Body of pancreas (tissue), 4 donors: ENCODE data around the gene TMEM38A. TPM values are rescaled to one million over a fixed set of nuclear protein-coding genes. Genes with fewer than 3 reads are reported as not detected.

ENCODE experiments used
- ATAC-seq: fragments of 150-250 bp; one replicate; pipeline ENCODE4 v1.9.1; 2016
- DNase-seq, 4 donors: peaks; one replicate each; pipeline ENCODE4 v3.0.0-alpha.2; 2019
- H3K27ac ChIP-seq, 4 donors: fragments of 200-600 bp; sonication (generic); 1 replicate in 3 of 4; 2 replicates in 1 of 4; pipeline versions ENCODE4 v1.5.1 to v1.6.1; 2016 to 2019; ENCODE audit warnings: mild to moderate bottlenecking in 1 of 4, mixed read lengths in 1 of 4, moderate library complexity in 1 of 4
- H3K27me3 ChIP-seq, 2 donors: fragments of 200-600 bp; sonication (generic); one replicate each; pipeline ENCODE4 v1.6.0; 2016; ENCODE audit warnings: mild to moderate bottlenecking in 1 of 2
- H3K36me3 ChIP-seq, 2 donors: fragments of 200-600 bp; sonication (generic); replicated peaks in 1 of 2; 2 replicates each; pipeline ENCODE4 v1.5.1; 2016; ENCODE audit warnings: low read depth in 2 of 2; ENCODE audit not compliant: insufficient read depth in 1 of 2
- H3K4me1 ChIP-seq: fragments of 200-600 bp; sonication (generic); one replicate; pipeline ENCODE4 v1.6.0; 2016
- H3K4me3 ChIP-seq, 2 donors: fragments of 200-600 bp; sonication (generic); 1 replicate in 1 of 2; 2 replicates in 1 of 2; pipeline ENCODE4 v1.5.1; 2016 to 2019
- H3K9me3 ChIP-seq, 3 donors: fragments of 200-600 bp; sonication (generic); 1 replicate in 2 of 3; 2 replicates in 1 of 3; pipeline ENCODE4 v1.5.1; 2016
- POLR2A ChIP-seq, 3 donors: fragments of 450-650 bp; IDR thresholded peaks; one replicate each; pipeline ENCODE4 v1.6.1; 2016; ENCODE audit warnings: antibody characterized with exemption in 3 of 3, mild to moderate bottlenecking in 2 of 3
- WGBS, 2 donors: methylation state at CpG; one replicate each; pipeline ENCODE4 v1.1.5; 2017; 5-methylcytosine and 5-hydroxymethylcytosine counted together
- intact Hi-C: fragments of 100-400 bp; cut with DNase I; formaldehyde crosslinking; loops from one replicate; pipeline ENCODE4 v1.15.1; 2023
- total RNA-seq, 2 donors: library from RNA; depleted of rRNA; stranded (reverse); fragments of >200 nt; gene quantifications; one replicate each; pipeline ENCODE4 v1.1.0, GENCODE V29; 2016
- TF ChIP-seq, protein P1 (sequence below), 7 experiments: fragments of 450-650 bp in 4 of 7; fragments of 200-600 bp in 3 of 7; sonication (generic) in 3 of 7; IDR thresholded peaks; one replicate each; pipeline ENCODE4 v1.5.1; 2016 to 2019; ENCODE audit warnings: antibody characterized with exemption in 7 of 7

The TMEM38A gene
- total RNA-seq, 2 donors from 2014 or later: 2.9 to 3.3 TPM

DNA sequence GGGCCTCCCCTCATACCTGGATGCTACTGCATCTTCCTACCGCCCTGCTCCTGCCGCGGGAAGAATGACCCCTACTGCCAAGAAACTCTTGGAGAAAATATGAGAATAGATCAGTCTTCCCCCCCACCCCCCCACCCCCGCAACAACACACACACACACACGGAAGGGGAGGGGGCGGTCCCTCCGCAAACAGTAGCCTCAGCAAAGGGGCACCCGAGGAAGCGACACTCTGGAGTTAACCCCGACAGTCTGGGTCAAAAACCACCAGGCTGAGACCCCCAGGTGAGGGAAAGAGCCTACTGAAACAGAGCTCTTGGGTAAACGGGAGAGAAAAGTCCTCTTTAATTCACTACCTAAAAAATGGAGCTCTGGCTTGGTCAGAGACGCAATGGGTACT, 34.1 kb upstream of the TMEM38A start:
- WGBS, 2 donors: 4 to 6% methylated on average over 10 to 12 of the region's 12 CpGs
- DNase-seq: no peak
- H3K9me3 ChIP-seq: no peaks in the 10 kb centered on the region
- TF ChIP-seq, protein P1, sequence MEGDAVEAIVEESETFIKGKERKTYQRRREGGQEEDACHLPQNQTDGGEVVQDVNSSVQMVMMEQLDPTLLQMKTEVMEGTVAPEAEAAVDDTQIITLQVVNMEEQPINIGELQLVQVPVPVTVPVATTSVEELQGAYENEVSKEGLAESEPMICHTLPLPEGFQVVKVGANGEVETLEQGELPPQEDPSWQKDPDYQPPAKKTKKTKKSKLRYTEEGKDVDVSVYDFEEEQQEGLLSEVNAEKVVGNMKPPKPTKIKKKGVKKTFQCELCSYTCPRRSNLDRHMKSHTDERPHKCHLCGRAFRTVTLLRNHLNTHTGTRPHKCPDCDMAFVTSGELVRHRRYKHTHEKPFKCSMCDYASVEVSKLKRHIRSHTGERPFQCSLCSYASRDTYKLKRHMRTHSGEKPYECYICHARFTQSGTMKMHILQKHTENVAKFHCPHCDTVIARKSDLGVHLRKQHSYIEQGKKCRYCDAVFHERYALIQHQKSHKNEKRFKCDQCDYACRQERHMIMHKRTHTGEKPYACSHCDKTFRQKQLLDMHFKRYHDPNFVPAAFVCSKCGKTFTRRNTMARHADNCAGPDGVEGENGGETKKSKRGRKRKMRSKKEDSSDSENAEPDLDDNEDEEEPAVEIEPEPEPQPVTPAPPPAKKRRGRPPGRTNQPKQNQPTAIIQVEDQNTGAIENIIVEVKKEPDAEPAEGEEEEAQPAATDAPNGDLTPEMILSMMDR (IDR thresholded peaks at IDR 0.05): no peak
- TF ChIP-seq POLR2A (IDR thresholded peaks at IDR 0.05): no peak
- no peaks in the 10 kb centered on the region for H3K27me3 ChIP-seq
- H3K36me3 ChIP-seq: no peaks in the 10 kb centered on the region
- ATAC-seq: no peak
- peak overlapping the region in 3 of 4 donors; percentile 93 to 98 (median 97) for H3K27ac ChIP-seq
- peak overlapping the region; percentile 75 to 87 for H3K4me3 ChIP-seq
- peaks cover 41% of the 10 kb centered on the region for H3K4me1 ChIP-seq
- intact Hi-C loops: loop anchor here (10.0 kb wide), 1 partner anchor 52 kb away; the partner anchor contains the start of gene SLC35E1

GRCh38 chr19:16627193-16627927, 33.6 kb upstream of the TMEM38A start:
- WGBS, 2 donors: 0% methylated on average over 7 to 52 of the region's 52 CpGs
- H3K36me3 ChIP-seq: no peaks in the 10 kb centered on the region
- DNase-seq (peak in 3 of 4 donors; percentile 12 to 22 (median 14)), ATAC-seq (no peak)
- intact Hi-C loops: loop anchor here (10.0 kb wide), 1 partner anchor 53 kb away; the partner anchor contains the start of gene SLC35E1
- TF ChIP-seq, protein P1 (IDR thresholded peaks at IDR 0.05): no peak
- no peak for TF ChIP-seq POLR2A (IDR thresholded peaks at IDR 0.05)
- no peaks in the 10 kb centered on the region for H3K9me3 ChIP-seq
- peak overlapping the region; percentile 75 to 87 for H3K4me3 ChIP-seq
- H3K4me1 ChIP-seq: peaks cover 41% of the 10 kb centered on the region
- H3K27ac ChIP-seq: peak overlapping the region; percentile 46 to 98 (median 95)
- no peaks in the 10 kb centered on the region for H3K27me3 ChIP-seq

- TF ChIP-seq, protein P1 (IDR thresholded peaks at IDR 0.05): no peak
- peak in 1 of 3 donors; percentile 72 for TF ChIP-seq POLR2A (IDR thresholded peaks at IDR 0.05)
- H3K4me3 ChIP-seq: peak overlapping the region; percentile 75 to 87
- 2% methylated on average over 30 of the region's 38 CpGs; no CpG with 5 or more reads in 1 of the 2 donors for WGBS, 2 donors
- peak in 1 of 4 donors; percentile 30 for DNase-seq
- H3K9me3 ChIP-seq: no peaks in the 10 kb centered on the region
- no peaks in the 10 kb centered on the region for H3K36me3 ChIP-seq
- H3K27me3 ChIP-seq: no peaks in the 10 kb centered on the region
- peaks cover 41% of the 10 kb centered on the region for H3K4me1 ChIP-seq
- no peak for ATAC-seq
- H3K27ac ChIP-seq: peak overlapping the region; percentile 46 to 98 (median 95)
- intact Hi-C loops: loop anchor here (10.0 kb wide), 1 partner anchor 53 kb away; the partner anchor contains the start of gene SLC35E1
These were observed 33.1 kb upstream of the TMEM38A start for GRCh38 chr19:16627928-16628182.

- ATAC-seq (peak; percentile 95), DNase-seq (peak; percentile 96 to 97 (median 96))
- H3K36me3 ChIP-seq: no peaks in the 10 kb centered on the region
- intact Hi-C loops: loop anchor here (10.0 kb wide), 1 partner anchor 54 kb away; the partner anchor contains the start of gene SLC35E1
- H3K4me3 ChIP-seq: peak within 1 kb of the TSS; percentile 75 to 87
- H3K27ac ChIP-seq: peak within 1 kb of the TSS; percentile 92 to 98 (median 95)
- H3K27me3 ChIP-seq: no peaks in the 10 kb centered on the region
- no peaks in the 10 kb centered on the region for H3K9me3 ChIP-seq
- TF ChIP-seq, protein P1 (IDR thresholded peaks at IDR 0.05): peak in 2 of 7 experiments; percentile 7 to 34
- TF ChIP-seq POLR2A (IDR thresholded peaks at IDR 0.05): peak; percentile 3 to 79 (median 73)
- 0 to 1% methylated on average over 18 to 91 of the region's 98 CpGs for WGBS, 2 donors
- peaks cover 41% of the 10 kb centered on the region for H3K4me1 ChIP-seq
These were observed 32.6 kb upstream of the TMEM38A start, which contains the start of gene MED26 for GRCh38 chr19:16628183-16628983. Gene MED26, minus strand, starts transcription at chr19:16628204. Its CDS starts 261 bp downstream, at chr19:16627943.
